GM21367 (cell line): ENCODE results near the gene LPIN2.
A peak's percentile ranks its signal among the peaks of the same experiment; 100 is the strongest.
"Not testable (repeated sequence)": the region's sequence is repeated elsewhere in the genome, so short reads cannot be mapped to it uniquely, and the experiment has no call there.

ENCODE experiments used
- ATAC-seq: cut with Tn5 transposase; IDR thresholded peaks from one replicate; pipeline ENCODE4 v1.9.1; 2021; ENCODE audit not compliant: unreplicated experiment

Gene LPIN2

GRCh38 chr18:3013024-3013804 is at the start of gene LPIN2:
Gene LPIN2, minus strand, starts transcription at chr18:3013144. Its CDS starts 52,304 bp downstream, at chr18:2960840.
- ATAC-seq: peak; percentile 82

GRCh38 chr18:3061581-3062312 is 48.8 kb upstream of the LPIN2 start:
- ATAC-seq: no peak

GRCh38 chr18:3060667-3061580 is 48.0 kb upstream of the LPIN2 start:
- ATAC-seq: no peak

- ATAC-seq: no peak
Measured at GRCh38 chr18:3059272-3059671, 46.3 kb upstream of the LPIN2 start.

GRCh38 chr18:3058328-3059191 is 45.6 kb upstream of the LPIN2 start:
- no peak for ATAC-seq

- ATAC-seq: no peak
Measured at GRCh38 chr18:3057526-3057925, 44.6 kb upstream of the LPIN2 start.

- ATAC-seq: no peak
Measured at GRCh38 chr18:3056311-3056710, 43.4 kb upstream of the LPIN2 start.

GRCh38 chr18:3055816-3056215 is 42.9 kb upstream of the LPIN2 start:
- ATAC-seq: no peak

- ATAC-seq: no peak
Measured at GRCh38 chr18:3055186-3055728, 42.3 kb upstream of the LPIN2 start.

GRCh38 chr18:3054780-3055179 is 41.8 kb upstream of the LPIN2 start:
- no peak for ATAC-seq

- ATAC-seq: no peak
Measured at GRCh38 chr18:3054214-3054613, 41.3 kb upstream of the LPIN2 start.

- no peak for ATAC-seq
Measured at GRCh38 chr18:3053081-3053480, 40.1 kb upstream of the LPIN2 start.

GRCh38 chr18:3052411-3052758 is 39.4 kb upstream of the LPIN2 start:
- no peak for ATAC-seq

GRCh38 chr18:3051718-3052410 is 38.9 kb upstream of the LPIN2 start:
- ATAC-seq: no peak

GRCh38 chr18:3049897-3050454 is 37.0 kb upstream of the LPIN2 start:
- not testable (repeated sequence) for ATAC-seq

GRCh38 chr18:3048820-3049349 is 35.9 kb upstream of the LPIN2 start:
- no peak for ATAC-seq

GRCh38 chr18:3048121-3048520 is 35.2 kb upstream of the LPIN2 start:
- ATAC-seq: no peak

- ATAC-seq: no peak
Measured at GRCh38 chr18:3046216-3046808, 33.4 kb upstream of the LPIN2 start.
